BLaER1 treated with 17β-estradiol and CSF1 and Interleukin-3, amounts not matched to agents 10 nM and 100 nM (cell line): ENCODE results near the gene IFT25.
"Not testable (repeated sequence)": the region's sequence is repeated elsewhere in the genome, so short reads cannot be mapped to it uniquely, and the experiment has no call there.

ENCODE experiments used
- H3K27ac ChIP-seq, 11 experiments: shearing (Covaris generic); formaldehyde crosslinking; 2 replicates each; pipeline ENCODE4 v1.8.1; 2022
- H3K27me3 ChIP-seq, 11 experiments: shearing (Covaris generic); formaldehyde crosslinking; 2 replicates each; pipeline ENCODE4 v1.8.1; 2022
- H3K36me3 ChIP-seq, 11 experiments: shearing (Covaris generic); formaldehyde crosslinking; 2 replicates each; pipeline ENCODE4 v1.8.1; 2022
- H3K4me1 ChIP-seq, 10 experiments: shearing (Covaris generic); formaldehyde crosslinking; 2 replicates each; pipeline ENCODE4 v1.8.1; 2022
- H3K4me2 ChIP-seq, 11 experiments: shearing (Covaris generic); formaldehyde crosslinking; 2 replicates each; pipeline ENCODE4 v1.8.1; 2022
- H3K4me3 ChIP-seq, 10 experiments: shearing (Covaris generic); formaldehyde crosslinking; 2 replicates each; pipeline ENCODE4 v1.8.1; 2022
- H3K9ac ChIP-seq, 11 experiments: shearing (Covaris generic); formaldehyde crosslinking; 2 replicates each; pipeline ENCODE4 v1.8.1; 2022
- H3K9me3 ChIP-seq, 11 experiments: shearing (Covaris generic); formaldehyde crosslinking; replicated peaks in 1 of 11; 2 replicates each; pipeline ENCODE4 v1.8.1; 2022
- H4K20me1 ChIP-seq, 11 experiments: shearing (Covaris generic); formaldehyde crosslinking; 2 replicates each; pipeline ENCODE4 v1.8.1; 2022
- Cebpa-rat ChIP-seq, 11 experiments: shearing (Covaris generic); IDR thresholded peaks; 2 replicates each; pipeline ENCODE4 v1.8.1; 2022

IFT25 gene

DNA sequence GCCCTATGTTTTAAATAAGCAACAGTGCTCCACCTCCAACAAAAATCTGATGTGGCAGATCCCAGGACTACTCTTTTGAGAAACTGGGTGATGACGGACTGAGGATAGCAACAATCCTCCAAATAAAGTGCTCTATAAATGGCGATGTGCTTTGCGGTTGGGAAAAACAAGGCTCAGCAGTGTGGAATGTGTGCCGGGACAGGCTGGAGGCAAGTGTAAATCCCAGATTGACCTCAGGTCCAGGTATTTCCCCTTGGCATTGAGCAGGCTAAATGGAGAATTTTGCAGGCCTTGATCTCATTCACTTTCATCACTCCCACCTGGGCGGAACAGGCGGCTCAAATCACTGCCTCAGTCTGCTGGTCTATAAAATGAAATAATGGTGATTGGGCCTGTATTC lies 35.7 kb upstream of the IFT25 start:
- Histone ChIP-seq H3K27ac (no peak overlapping the region), H4K20me1 (no peaks in the 10 kb centered on the region), H3K4me2 (peak overlapping the region in 3 of 11 experiments; percentile 57 to 76 (median 62); a peak in 2 of 22 replicates), H3K9ac (no peak overlapping the region), H3K36me3 (no peaks in the 10 kb centered on the region), H3K27me3 (no peaks in the 10 kb centered on the region), H3K9me3 (no peaks in the 10 kb centered on the region), H3K4me1 (peaks cover 15 to 42% (median 33%) of the 10 kb centered on the region in 10 experiments), H3K4me3 (no peak overlapping the region)
- no peak for TF ChIP-seq Cebpa-rat (IDR thresholded peaks at IDR 0.05)

DNA sequence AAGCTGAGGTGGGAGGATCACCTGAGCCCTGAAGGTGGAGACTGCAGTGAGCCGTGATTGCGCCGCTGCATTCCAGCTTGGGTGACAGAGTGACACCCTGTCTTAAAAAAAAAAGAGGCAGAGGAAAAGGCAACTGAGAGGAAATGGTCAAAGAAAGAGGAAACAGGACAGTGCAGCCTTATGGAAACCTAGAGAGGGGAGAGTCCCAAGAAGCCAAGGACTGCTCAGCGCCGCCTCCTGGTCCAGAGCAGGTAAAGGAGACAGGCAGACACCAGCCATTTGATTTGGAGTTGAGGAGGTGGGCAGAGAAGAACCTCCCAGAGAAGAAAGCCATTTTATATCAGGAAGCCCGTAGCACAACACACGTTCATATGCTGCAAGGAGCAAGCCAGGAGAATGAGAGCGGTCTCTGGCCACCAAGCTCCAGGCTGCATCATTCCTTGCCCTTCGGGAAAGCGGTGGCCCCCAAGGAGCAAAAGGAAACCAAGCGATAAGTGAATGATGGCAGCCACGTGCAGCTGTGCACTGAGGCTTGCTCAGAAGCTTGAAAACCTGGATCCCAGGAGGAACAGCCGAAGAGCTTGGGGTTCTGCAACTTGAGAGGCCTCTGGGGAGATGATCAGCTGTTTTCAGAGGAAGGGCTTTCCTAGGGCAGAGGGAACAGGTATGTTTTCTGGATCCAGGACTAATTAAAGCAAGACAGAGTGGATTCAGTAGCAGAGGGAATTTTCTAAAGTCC lies 34.4 kb upstream of the IFT25 start:
- no peak for TF ChIP-seq Cebpa-rat (IDR thresholded peaks at IDR 0.05)
- no peak overlapping the region for H3K27ac ChIP-seq
- no peak overlapping the region for H3K9ac ChIP-seq
- H3K36me3 ChIP-seq, result no peaks in the 10 kb centered on the region
- H4K20me1 ChIP-seq, result no peaks in the 10 kb centered on the region
- H3K4me1 ChIP-seq, result peaks cover 15 to 48% (median 36%) of the 10 kb centered on the region in 10 experiments
- no peaks in the 10 kb centered on the region for H3K27me3 ChIP-seq
- no peaks in the 10 kb centered on the region for H3K9me3 ChIP-seq
- no peak overlapping the region for H3K4me3 ChIP-seq
- peak overlapping the region; percentile 36 to 78 (median 73) for H3K4me2 ChIP-seq

DNA sequence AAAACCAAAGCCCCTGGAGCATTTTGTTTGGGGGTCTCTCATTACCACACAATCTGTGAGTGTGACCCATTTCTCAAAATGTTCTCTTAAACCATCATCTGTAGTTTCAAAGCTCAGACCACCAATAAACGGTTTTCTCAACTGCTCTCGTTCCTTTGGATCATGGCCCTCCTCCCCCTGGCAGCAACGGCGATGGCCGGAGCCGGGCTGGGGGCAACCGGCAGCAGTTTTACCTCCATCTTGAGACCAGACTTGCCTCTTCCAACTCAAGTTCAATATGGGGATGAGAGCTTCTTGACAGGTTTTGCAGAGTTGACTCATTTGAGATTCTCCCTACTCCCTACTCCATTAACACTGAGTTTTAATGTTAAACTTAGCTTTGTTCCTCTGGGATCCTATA lies 30.4 kb upstream of the IFT25 start:
- H4K20me1 ChIP-seq, result no peaks in the 10 kb centered on the region
- H3K9me3 ChIP-seq, result no peaks in the 10 kb centered on the region
- no peak for TF ChIP-seq Cebpa-rat (IDR thresholded peaks at IDR 0.05)
- no peaks in the 10 kb centered on the region for H3K27me3 ChIP-seq
- peak overlapping the region in 7 of 11 experiments; percentile 12 to 65 (median 44); a peak in 5 of 22 replicates for H3K4me2 ChIP-seq
- peaks cover 7 to 30% (median 18%) of the 10 kb centered on the region in 11 experiments; a peak in 19 of 22 replicates for H3K36me3 ChIP-seq
- peaks cover 15 to 36% (median 26%) of the 10 kb centered on the region in 10 experiments for H3K4me1 ChIP-seq
- no peak overlapping the region for H3K9ac ChIP-seq
- no peak overlapping the region for H3K4me3 ChIP-seq
- no peak overlapping the region for H3K27ac ChIP-seq

DNA sequence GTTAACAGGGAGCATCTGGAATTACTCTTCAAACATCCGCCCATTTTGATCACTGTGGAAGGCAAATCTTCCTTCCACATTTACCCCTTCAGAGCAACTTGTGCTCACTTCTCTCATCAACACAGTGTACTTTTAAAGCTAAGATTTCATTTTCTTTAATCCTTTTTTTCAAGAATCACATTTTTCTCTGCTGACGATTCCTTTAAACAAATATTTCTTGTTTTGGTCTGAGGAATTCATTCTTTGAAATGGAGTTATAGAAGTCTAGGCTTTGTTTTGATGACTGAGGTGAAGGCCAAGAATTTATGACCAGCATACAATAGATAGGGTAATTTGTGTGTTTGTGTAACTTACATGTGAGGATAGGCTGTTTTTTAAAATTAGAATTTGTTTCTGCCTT lies 26.2 kb upstream of the IFT25 start:
- Histone ChIP-seq H3K9me3 (no peaks in the 10 kb centered on the region), H3K27ac (no peak overlapping the region), H3K36me3 (peaks cover 40 to 72% (median 59%) of the 10 kb centered on the region in 11 experiments), H4K20me1 (no peaks in the 10 kb centered on the region), H3K4me3 (no peak overlapping the region), H3K4me1 (peaks cover 0 to 13% (median 9%) of the 10 kb centered on the region in 10 experiments; a peak in 14 of 20 replicates), H3K27me3 (no peaks in the 10 kb centered on the region), H3K4me2 (no peak overlapping the region), H3K9ac (no peak overlapping the region)
- no peak for TF ChIP-seq Cebpa-rat (IDR thresholded peaks at IDR 0.05)

DNA sequence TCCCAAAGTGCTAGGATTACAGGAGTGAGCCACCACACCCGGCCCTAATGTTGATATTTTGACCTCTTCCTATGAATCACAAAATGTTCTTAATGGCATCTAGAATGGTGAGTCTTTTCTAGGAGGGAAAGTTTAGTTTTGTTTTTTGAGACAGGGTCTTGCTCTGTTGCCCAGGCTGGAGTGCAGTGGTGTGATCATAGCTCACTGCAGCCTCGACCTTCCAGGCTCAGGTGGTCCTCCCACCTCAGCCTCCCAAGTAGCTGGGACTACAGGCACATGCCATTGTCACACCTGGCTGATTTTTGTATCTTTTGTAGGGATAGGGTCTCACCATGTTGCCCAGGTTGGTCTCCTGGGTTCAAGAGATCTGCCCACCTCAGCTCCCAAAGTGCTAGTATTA lies 23.8 kb upstream of the IFT25 start:
- not testable (repeated sequence) for H3K9me3 ChIP-seq, H4K20me1 ChIP-seq, H3K4me3 ChIP-seq, H3K27ac ChIP-seq, H3K4me1 ChIP-seq, H3K4me2 ChIP-seq, H3K27me3 ChIP-seq, H3K9ac ChIP-seq
- H3K36me3 ChIP-seq, result peaks cover 54 to 96% (median 82%) of the 10 kb centered on the region in 11 experiments

DNA sequence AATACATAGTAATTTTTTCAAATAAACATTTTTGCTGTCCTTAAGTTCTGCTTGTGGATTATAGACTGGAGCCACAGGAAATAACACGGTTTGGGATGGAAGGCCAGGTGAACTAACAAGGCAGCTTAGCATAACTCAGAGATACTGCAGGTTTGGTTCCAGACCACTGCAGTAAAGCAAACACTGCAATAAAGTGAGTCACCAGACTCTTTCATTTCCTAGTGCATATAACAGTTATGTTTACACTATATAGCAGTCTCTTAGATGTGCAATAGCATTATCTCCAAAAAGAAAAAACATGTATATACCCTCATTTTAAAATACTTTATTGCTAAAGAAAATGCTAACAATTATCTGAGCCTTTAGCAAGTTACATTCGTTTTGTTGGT lies 22.6 kb upstream of the IFT25 start:
- no peaks in the 10 kb centered on the region for H3K4me1 ChIP-seq
- no peaks in the 10 kb centered on the region for H3K9me3 ChIP-seq
- H3K36me3 ChIP-seq, result peaks cover 64 to 99% (median 92%) of the 10 kb centered on the region in 11 experiments
- H3K27ac ChIP-seq, result no peak overlapping the region
- H3K4me3 ChIP-seq, result no peak overlapping the region
- no peak for TF ChIP-seq Cebpa-rat (IDR thresholded peaks at IDR 0.05)
- H4K20me1 ChIP-seq, result peaks cover 0 to 5% (median 0%) of the 10 kb centered on the region in 11 experiments; a peak in 1 of 22 replicates
- H3K27me3 ChIP-seq, result no peaks in the 10 kb centered on the region
- H3K4me2 ChIP-seq, result no peak overlapping the region
- H3K9ac ChIP-seq, result no peak overlapping the region

DNA sequence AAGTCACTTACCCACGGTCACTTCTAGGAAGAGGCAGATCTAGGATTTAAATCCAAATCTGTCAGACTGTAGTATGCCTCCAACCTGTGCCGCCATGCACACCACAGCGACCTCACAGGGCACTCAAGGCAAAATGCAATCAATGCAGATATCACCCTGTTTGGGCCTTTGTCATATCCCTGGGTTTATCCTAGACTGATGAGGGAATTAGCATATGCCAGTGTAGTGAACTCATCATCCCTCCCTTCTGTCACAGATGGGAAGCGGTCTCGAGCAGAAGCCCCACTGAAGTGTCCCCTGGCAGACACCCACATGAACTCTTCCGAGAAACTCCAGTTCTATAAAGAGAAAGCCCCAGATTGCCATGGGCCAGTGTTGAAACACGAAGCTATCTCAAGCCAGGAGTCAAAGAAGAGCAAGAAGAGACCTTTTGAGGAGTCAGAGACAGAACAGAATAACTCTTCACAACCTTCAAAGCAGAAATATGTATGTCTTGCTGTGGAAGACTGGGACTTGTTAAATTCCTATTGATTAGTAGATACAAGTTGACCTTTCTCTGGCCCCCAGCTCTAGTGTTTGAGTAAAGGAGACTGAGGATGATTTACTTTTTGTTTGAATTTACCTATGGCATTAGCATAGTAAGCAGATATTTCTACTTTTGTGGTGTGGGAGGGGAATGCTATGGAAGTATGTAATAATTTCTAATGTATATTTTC lies 22.1 kb upstream of the IFT25 start:
- Histone ChIP-seq H3K36me3 (peaks cover 69 to 99% (median 95%) of the 10 kb centered on the region in 11 experiments), H4K20me1 (peaks cover 0 to 5% (median 0%) of the 10 kb centered on the region in 11 experiments; a peak in 1 of 22 replicates), H3K4me1 (no peaks in the 10 kb centered on the region), H3K4me2 (no peak overlapping the region), H3K9me3 (no peaks in the 10 kb centered on the region), H3K4me3 (no peak overlapping the region), H3K27ac (no peak overlapping the region), H3K27me3 (no peaks in the 10 kb centered on the region), H3K9ac (no peak overlapping the region)
- no peak for TF ChIP-seq Cebpa-rat (IDR thresholded peaks at IDR 0.05)

DNA sequence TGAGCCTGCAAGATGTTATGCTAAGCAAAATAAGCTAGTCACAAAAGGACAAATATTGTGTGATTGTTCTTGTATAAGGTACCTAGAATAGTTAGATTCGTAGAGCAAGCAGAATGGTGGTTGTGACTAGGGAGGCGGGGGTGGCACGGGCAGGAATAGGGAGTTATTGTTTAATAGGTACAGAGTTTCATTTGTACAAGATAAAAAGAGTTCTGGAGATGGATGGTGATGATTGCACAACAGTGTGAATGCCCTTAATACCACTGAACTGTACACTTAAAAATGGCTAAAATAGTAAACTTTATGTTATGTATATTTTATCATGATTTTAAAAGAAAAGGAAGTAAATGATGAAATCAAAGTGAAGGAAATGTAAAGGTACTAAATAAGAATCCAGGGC lies 21.3 kb upstream of the IFT25 start:
- H3K27me3 ChIP-seq, result no peaks in the 10 kb centered on the region
- TF ChIP-seq Cebpa-rat (IDR thresholded peaks at IDR 0.05), result no peak
- H3K36me3 ChIP-seq, result peaks cover 73 to 100% (median 97%) of the 10 kb centered on the region in 11 experiments
- no peak overlapping the region for H3K4me2 ChIP-seq
- no peak overlapping the region for H3K9ac ChIP-seq
- H4K20me1 ChIP-seq, result peaks cover 0 to 5% (median 0%) of the 10 kb centered on the region in 11 experiments; a peak in 1 of 22 replicates
- H3K4me1 ChIP-seq, result no peaks in the 10 kb centered on the region
- no peak overlapping the region for H3K4me3 ChIP-seq
- no peak overlapping the region for H3K27ac ChIP-seq
- no peaks in the 10 kb centered on the region for H3K9me3 ChIP-seq

DNA sequence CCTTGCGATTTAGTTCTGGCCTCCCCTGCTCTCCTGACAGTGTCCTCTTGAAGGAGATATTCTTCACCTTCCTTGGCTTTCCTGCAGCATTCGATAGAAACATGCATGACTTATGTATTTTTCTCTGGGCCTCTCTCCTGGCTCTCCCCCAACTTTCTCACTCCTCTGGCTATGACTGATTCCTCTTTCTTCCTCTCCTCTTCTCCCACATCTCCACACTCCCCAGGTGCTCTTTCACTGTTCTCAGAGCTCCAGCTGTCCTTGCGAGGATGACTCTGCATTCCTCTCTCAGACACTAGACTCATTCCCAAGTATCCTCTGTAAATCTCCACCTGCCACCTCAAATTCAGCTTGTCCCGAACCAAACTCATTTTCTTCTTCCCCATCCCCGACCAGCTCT lies 18.6 kb upstream of the IFT25 start:
- H4K20me1 ChIP-seq, result peaks cover 0 to 5% (median 0%) of the 10 kb centered on the region in 11 experiments; a peak in 1 of 22 replicates
- no peaks in the 10 kb centered on the region for H3K4me1 ChIP-seq
- TF ChIP-seq Cebpa-rat (IDR thresholded peaks at IDR 0.05), result no peak
- no peak overlapping the region for H3K4me3 ChIP-seq
- peaks cover 80 to 97% (median 94%) of the 10 kb centered on the region in 11 experiments for H3K36me3 ChIP-seq
- no peak overlapping the region for H3K4me2 ChIP-seq
- H3K27me3 ChIP-seq, result no peaks in the 10 kb centered on the region
- no peak overlapping the region for H3K9ac ChIP-seq
- no peak overlapping the region for H3K27ac ChIP-seq
- no peaks in the 10 kb centered on the region for H3K9me3 ChIP-seq
